GM12878 (cell line): Measurements from ENCODE around the gene B3GAT2. TPM values are rescaled to one million over a fixed set of nuclear protein-coding genes. Genes with fewer than 3 reads are reported as not detected.

Experiments
- ATAC-seq: fragments of 200-7000 bp; cut with Tn5 transposase; 3 replicates; pipeline ENCODE4 v1.9.1; 2020; ENCODE audit warnings: mild to moderate bottlenecking, moderate library complexity
- BruUV-seq: library from RNA; stranded (reverse); fragments of 400-500 nt; replicated peaks from 2 replicates; lab custom pipeline; 2021; lab: Mats Ljungman, UMichigan
- CTCF ChIA-PET: fragments of 300-600 bp; sonication (Branson Sonifier 250); formaldehyde crosslinking; extraction: SDS; loops from one replicate; lab custom pipeline; 2021; ENCODE audit warnings: inconsistent platforms; lab: Yijun Ruan, JAX
- POLR2A ChIA-PET: fragments of 350-600 bp; formaldehyde crosslinking; extraction: SDS; loops from one replicate; lab custom pipeline; 2021; ENCODE audit warnings: inconsistent platforms; lab: Charles Lee
- RAD21 ChIA-PET: fragments of 300-600 bp; sonication (Branson Sonifier 250); formaldehyde crosslinking; loops from one replicate; lab custom pipeline; 2023; ENCODE audit warnings: antibody characterized with exemption; ENCODE audit not compliant: unreplicated experiment; lab: Charles Lee
- SMC1A ChIA-PET: fragments of 300-600 bp; sonication (Branson Sonifier 250); formaldehyde crosslinking; loops from one replicate; lab custom pipeline; 2023; ENCODE audit not compliant: unreplicated experiment, uncharacterized antibody; lab: Charles Lee
- DNase-seq: peaks from one replicate; pipeline ENCODE4 v3.0.0-alpha.2; 2011; ENCODE audit warnings: low read depth, low spot score
- FAIRE-seq: peaks from 3 replicates; lab custom pipeline; 2011; peaks lifted over from hg19 to GRCh38; lab: Jason Lieb, UNC
- H2AFZ ChIP-seq: 2 replicates; pipeline ENCODE4 v1.6.0; 2011; ENCODE audit warnings: low read depth, low read length, control low read depth; ENCODE audit not compliant: control insufficient read depth
- H3K27ac ChIP-seq: 2 replicates; pipeline ENCODE4 v1.5.1; 2011; ENCODE audit warnings: control low read depth; ENCODE audit not compliant: control insufficient read depth, insufficient read depth
- H3K27me3 ChIP-seq, 2 experiments: replicated peaks in 1 of 2; 2 replicates each; pipeline versions ENCODE4 v1.6.0 to v1.6.1; 2011; ENCODE audit warnings: low read length in 1 of 2; ENCODE audit not compliant: control insufficient read depth in 2 of 2, insufficient read depth in 2 of 2
- H3K36me3 ChIP-seq, 2 experiments: 2 replicates each; pipeline ENCODE4 v1.5.1; 2011; ENCODE audit warnings: low read length in 1 of 2; ENCODE audit not compliant: control insufficient read depth in 2 of 2, insufficient read depth in 2 of 2
- H3K4me1 ChIP-seq: 2 replicates; pipeline ENCODE4 v1.6.1; 2011; ENCODE audit warnings: mild to moderate bottlenecking, low read length, moderate library complexity, mixed read lengths; ENCODE audit not compliant: control insufficient read depth, insufficient read depth
- H3K4me2 ChIP-seq: 2 replicates; pipeline ENCODE4 v1.6.0; 2011; ENCODE audit warnings: control low read depth; ENCODE audit not compliant: control insufficient read depth, insufficient read depth
- H3K4me3 ChIP-seq: fragments of 200-600 bp; sonication (generic); 2 replicates; pipeline ENCODE4 v1.5.1; 2016
- H3K79me2 ChIP-seq: 2 replicates; pipeline ENCODE4 v1.6.0; 2011; ENCODE audit warnings: low read length; ENCODE audit not compliant: control insufficient read depth, insufficient read depth
- H3K9ac ChIP-seq: 2 replicates; pipeline ENCODE4 v1.8.0; 2011; ENCODE audit warnings: low read length, control low read depth, mixed read lengths; ENCODE audit not compliant: control insufficient read depth, insufficient read depth
- H3K9me3 ChIP-seq: replicated peaks from 3 replicates; pipeline ENCODE4 v1.5.1; 2011; ENCODE audit warnings: mild to moderate bottlenecking, low read length; ENCODE audit not compliant: control insufficient read depth, insufficient read depth
- H4K20me1 ChIP-seq: 2 replicates; pipeline ENCODE4 v1.6.0; 2011; ENCODE audit not compliant: control insufficient read depth, insufficient read depth
- MEF2A ChIP-seq: IDR thresholded peaks from 2 replicates; pipeline ENCODE4 v1.6.1; 2011; ENCODE audit warnings: low read depth, mild to moderate bottlenecking, low read length, moderate library complexity; ENCODE audit not compliant: insufficient read depth
- PAX5 ChIP-seq: IDR thresholded peaks from 2 replicates; pipeline ENCODE4 v1.6.1; 2011; ENCODE audit warnings: low read depth, low read length, borderline replicate concordance
- POLR2AphosphoS2 ChIP-seq: IDR thresholded peaks from 2 replicates; pipeline ENCODE4 v1.6.1; 2011; ENCODE audit warnings: low read depth, mild to moderate bottlenecking, low read length, improper control_type of control experiment, moderate library complexity
- RUNX3 ChIP-seq: IDR thresholded peaks from 2 replicates; pipeline ENCODE4 v1.6.1; 2012; ENCODE audit warnings: low read length, inconsistent platforms
- SPI1 ChIP-seq: IDR thresholded peaks from 2 replicates; pipeline ENCODE4 v1.6.1; 2011; ENCODE audit warnings: low read depth, mild to moderate bottlenecking, low read length, moderate library complexity, borderline replicate concordance; ENCODE audit not compliant: insufficient read depth
- TARDBP ChIP-seq: IDR thresholded peaks from 2 replicates; pipeline ENCODE4 v1.6.1; 2016; ENCODE audit warnings: borderline replicate concordance
- ZNF384 ChIP-seq: IDR thresholded peaks from 2 replicates; pipeline ENCODE4 v1.6.1; 2012; ENCODE audit warnings: low read depth, mild to moderate bottlenecking, low read length, improper control_type of control experiment, borderline replicate concordance
- ZSCAN29 ChIP-seq: fragments of 450-650 bp; IDR thresholded peaks from 2 replicates; pipeline ENCODE4 v1.6.1; 2017; ENCODE audit warnings: mild to moderate bottlenecking, moderate library complexity
- WGBS: methylation state at CpG from one replicate; pipeline ENCODE4 v1.1.6; 2016; ENCODE audit warnings: low lambda C conversion rate; ENCODE audit not compliant: insufficient replicate concordance, insufficient coverage; ENCODE audit errors: missing lambda C conversion rate; 5-methylcytosine and 5-hydroxymethylcytosine counted together
- in situ Hi-C: fragments of 300-500 bp; cut with MboI; formaldehyde crosslinking; loops from 9 replicates; pipeline ENCODE4 v1.14.3; 2018; ENCODE audit warnings: mixed read lengths
- intact Hi-C: fragments of 100-400 bp; cut with micrococcal nuclease; formaldehyde crosslinking; loops from one replicate; pipeline ENCODE4 v1.14.2; 2022; ENCODE audit not compliant: unreplicated experiment
- polyA plus RNA-seq, 11 experiments: library from polyadenylated mRNA; depleted of rRNA in 4 of 11; unstranded in 6 of 11; stranded (reverse) in 5 of 11; fragments of >200 nt; fragmentation: Nextera tagmentation in 4 of 11; fragmentation: Illumina TruSeq in 1 of 11; extraction: Ambion mirVana in 4 of 11; extraction: Trizol in 1 of 11; gene quantifications; 1 replicate in 1 of 11; 2 replicates in 10 of 11; pipeline versions ENCODE4 v1.2.1 to v1.2.3, GENCODE V29; 2011 to 2016; ENCODE audit warnings: inconsistent platforms in 2 of 11, missing spikeins in 2 of 11, low read depth in 1 of 11
- total RNA-seq, 4 experiments: library from RNA; depleted of rRNA in 3 of 4; stranded (reverse); fragments of >200 nt in 3 of 4; fragmentation: Illumina TruSeq in 1 of 4; extraction: Trizol in 1 of 4; gene quantifications; 2 replicates each; pipeline versions ENCODE4 v1.2.1 to v1.2.3, GENCODE V29; 2013 to 2021
- TF ChIP-seq, protein P1 (sequence below): fragments of 450-650 bp; IDR thresholded peaks from 2 replicates; pipeline ENCODE4 v1.6.1; 2018; ENCODE audit warnings: mild to moderate bottlenecking, low read depth, moderate library complexity; ENCODE audit not compliant: partially characterized antibody

Gene B3GAT2
- total and polyA plus RNA-seq, 10 of the 15 experiments (the other 5 are each of a cell fraction or from before 2014, with no cell fraction given): 0.04 to 1.2 (median 0.22) TPM; not detected in 5

DNA sequence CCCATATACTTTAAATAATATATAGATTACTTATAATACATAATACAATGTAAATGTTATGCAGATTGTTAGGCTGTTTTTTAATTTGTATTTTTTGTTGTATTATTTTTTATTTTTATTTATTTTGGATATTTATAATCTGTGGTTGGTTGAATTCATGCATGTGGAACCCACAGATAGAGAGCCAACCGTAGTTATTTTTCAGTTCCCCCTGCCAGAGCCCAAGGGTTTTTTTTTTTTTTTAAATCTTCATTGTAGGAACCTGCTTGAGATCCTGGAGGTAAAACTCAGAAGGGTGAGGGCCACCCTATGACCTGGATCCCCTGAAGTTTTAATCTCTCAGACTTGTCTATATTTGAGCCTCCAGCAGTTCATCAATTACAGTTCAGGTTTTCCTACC, 133.2 kb downstream of the B3GAT2 start:
- no peak for FAIRE-seq
- CTCF ChIA-PET: interaction anchor here (0.7 to 1.8 kb wide), 4 partner anchors 8 to 116 kb away, joined by 3 to 5 read pairs (median 4); no protein-coding TSS in a partner anchor
- H3K79me2 ChIP-seq: no peaks in the 10 kb centered on the region
- H3K4me2 ChIP-seq: no peak overlapping the region
- no peak for DNase-seq
- no peak overlapping the region for H3K27ac ChIP-seq
- in situ Hi-C loops (no loop called here), intact Hi-C loops (no loop called here)
- 0% methylated on average over 1 of the region's 1 CpG for WGBS
- no peak overlapping the region for H2AFZ ChIP-seq
- peak; percentile 76 for ATAC-seq
- TF ChIP-seq PAX5 (peak; percentile 59; the same call in 1 of the 2 replicates), SPI1 (peak; percentile 63; the same call in 1 of the 2 replicates), RUNX3 (peak; percentile 52; the same call in 1 of the 2 replicates), ZNF384 (peak; percentile 47; the same call in 1 of the 2 replicates), ZSCAN29 (no peak), MEF2A (0 out of 2 replicates have a peak, but pooled peaks have one; percentile 19), TARDBP (no peak)
- RAD21 ChIA-PET: no interaction called here
- H3K9me3 ChIP-seq: peaks cover 5% of the 10 kb centered on the region
- no peak overlapping the region for H3K4me3 ChIP-seq
- SMC1A ChIA-PET: interaction anchor here (1.0 to 1.2 kb wide), 3 partner anchors 9 to 117 kb away, joined by 3 to 4 read pairs (median 3); no protein-coding TSS in a partner anchor
- BruUV-seq: no TSS peak
- H4K20me1 ChIP-seq: no peaks in the 10 kb centered on the region
- POLR2A ChIA-PET: no interaction called here
- H3K4me1 ChIP-seq: peaks cover 4% of the 10 kb centered on the region; the same call in 1 of the 2 replicates
- no peaks in the 10 kb centered on the region for H3K27me3 ChIP-seq
- H3K9ac ChIP-seq: no peak overlapping the region
- no peaks in the 10 kb centered on the region for H3K36me3 ChIP-seq

DNA sequence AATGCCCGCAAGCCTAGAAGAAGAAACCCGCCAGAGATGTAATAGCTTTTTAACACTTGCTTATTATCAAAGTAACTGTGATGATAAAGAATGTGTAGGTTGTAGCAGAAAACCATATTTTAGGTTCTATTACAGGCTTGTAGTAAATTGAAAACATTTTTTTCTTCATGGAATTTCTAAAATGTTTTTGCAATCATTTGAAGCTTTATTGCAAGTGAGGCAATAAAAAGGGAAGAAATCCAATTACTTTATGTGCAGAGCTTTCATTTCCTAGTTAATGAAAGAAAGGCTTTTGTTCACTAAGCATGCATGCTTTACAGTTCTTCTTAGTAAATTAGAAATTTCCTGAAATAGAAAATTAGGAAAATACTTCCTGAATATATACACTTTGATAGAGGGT, 135.1 kb downstream of the B3GAT2 start:
- in situ Hi-C loops: no loop called here
- DNase-seq: no peak
- H3K27me3 ChIP-seq: no peaks in the 10 kb centered on the region

More for the DNA sequence above, 135.1 kb downstream of the B3GAT2 start:
- H3K79me2 ChIP-seq: no peaks in the 10 kb centered on the region
- no peak for ATAC-seq
- H3K4me3 ChIP-seq: no peak overlapping the region
- no peak overlapping the region for H3K4me2 ChIP-seq
- ChIA-PET CTCF (interaction anchor here (0.7 to 1.1 kb wide), 2 partner anchors 300 to 301 kb away, joined by 3 read pairs; no protein-coding TSS in a partner anchor), RAD21 (interaction anchor here (0.8 to 1.0 kb wide), 2 partner anchors 36 to 74 kb away, joined by 3 to 4 read pairs; no protein-coding TSS in a partner anchor), POLR2A (no interaction called here), SMC1A (interaction anchor here (0.7 to 1.4 kb wide), 8 partner anchors 9 to 111 kb away, joined by 3 to 6 read pairs (median 4); no protein-coding TSS in a partner anchor)
- H3K9me3 ChIP-seq: peaks cover 5% of the 10 kb centered on the region
- peaks cover 4% of the 10 kb centered on the region; the same call in 1 of the 2 replicates for H3K4me1 ChIP-seq
- no peak for TF ChIP-seq POLR2AphosphoS2
- TF ChIP-seq, protein P1, sequence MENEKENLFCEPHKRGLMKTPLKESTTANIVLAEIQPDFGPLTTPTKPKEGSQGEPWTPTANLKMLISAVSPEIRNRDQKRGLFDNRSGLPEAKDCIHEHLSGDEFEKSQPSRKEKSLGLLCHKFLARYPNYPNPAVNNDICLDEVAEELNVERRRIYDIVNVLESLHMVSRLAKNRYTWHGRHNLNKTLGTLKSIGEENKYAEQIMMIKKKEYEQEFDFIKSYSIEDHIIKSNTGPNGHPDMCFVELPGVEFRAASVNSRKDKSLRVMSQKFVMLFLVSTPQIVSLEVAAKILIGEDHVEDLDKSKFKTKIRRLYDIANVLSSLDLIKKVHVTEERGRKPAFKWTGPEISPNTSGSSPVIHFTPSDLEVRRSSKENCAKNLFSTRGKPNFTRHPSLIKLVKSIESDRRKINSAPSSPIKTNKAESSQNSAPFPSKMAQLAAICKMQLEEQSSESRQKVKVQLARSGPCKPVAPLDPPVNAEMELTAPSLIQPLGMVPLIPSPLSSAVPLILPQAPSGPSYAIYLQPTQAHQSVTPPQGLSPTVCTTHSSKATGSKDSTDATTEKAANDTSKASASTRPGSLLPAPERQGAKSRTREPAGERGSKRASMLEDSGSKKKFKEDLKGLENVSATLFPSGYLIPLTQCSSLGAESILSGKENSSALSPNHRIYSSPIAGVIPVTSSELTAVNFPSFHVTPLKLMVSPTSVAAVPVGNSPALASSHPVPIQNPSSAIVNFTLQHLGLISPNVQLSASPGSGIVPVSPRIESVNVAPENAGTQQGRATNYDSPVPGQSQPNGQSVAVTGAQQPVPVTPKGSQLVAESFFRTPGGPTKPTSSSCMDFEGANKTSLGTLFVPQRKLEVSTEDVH: no peak
- H3K9ac ChIP-seq: no peak overlapping the region
- H2AFZ ChIP-seq: no peak overlapping the region
- H4K20me1 ChIP-seq: no peaks in the 10 kb centered on the region
- BruUV-seq: no TSS peak
- H3K36me3 ChIP-seq: no peaks in the 10 kb centered on the region
- FAIRE-seq: no peak
- no peak overlapping the region for H3K27ac ChIP-seq
- intact Hi-C loops: no loop called here
- whole genome bisulfite sequencing: 98% methylated on average over 2 of the region's 2 CpGs
